Osteoblast (primary cell): ENCODE measurements around the gene LIM2. TPM values are rescaled to one million over a fixed set of nuclear protein-coding genes. Genes with fewer than 3 reads are reported as not detected.

Source experiments
- DNase-seq: peaks from one replicate; pipeline ENCODE4 v3.0.0; 2011; ENCODE audit warnings: low spot score, mixed read lengths; ENCODE audit not compliant: insufficient read length; ENCODE audit errors: missing footprints
- H2AFZ ChIP-seq: 2 replicates; pipeline ENCODE4 v1.6.0; 2011; ENCODE audit warnings: mild to moderate bottlenecking, low read length
- H3K27ac ChIP-seq: 2 replicates; pipeline ENCODE4 v1.5.1; 2011; ENCODE audit warnings: mild to moderate bottlenecking, low read depth, low read length, moderate library complexity
- H3K27me3 ChIP-seq: 2 replicates; pipeline ENCODE4 v1.6.0; 2012; ENCODE audit warnings: mild to moderate bottlenecking, control low read depth, inconsistent platforms, low read length, moderate library complexity; ENCODE audit not compliant: insufficient read depth
- H3K36me3 ChIP-seq: 2 replicates; pipeline ENCODE4 v1.5.1; 2011; ENCODE audit warnings: mild to moderate bottlenecking, low read length, control low read depth, moderate library complexity; ENCODE audit not compliant: insufficient read depth
- H3K4me1 ChIP-seq: 2 replicates; pipeline ENCODE4 v1.5.1; 2011; ENCODE audit warnings: mild to moderate bottlenecking, low read length, control low read depth, moderate library complexity; ENCODE audit not compliant: insufficient read depth
- H3K4me2 ChIP-seq: 2 replicates; pipeline ENCODE4 v1.6.0; 2011; ENCODE audit warnings: mild to moderate bottlenecking, low read length; ENCODE audit not compliant: insufficient read depth
- H3K4me3 ChIP-seq: fragments of 200-600 bp; sonication (generic); 3 replicates; pipeline ENCODE4 v1.5.1; 2012; ENCODE audit warnings: mild to moderate bottlenecking, low read length, inconsistent platforms; ENCODE audit not compliant: insufficient read depth
- H3K79me2 ChIP-seq: 2 replicates; pipeline ENCODE4 v1.6.0; 2012; ENCODE audit warnings: mild to moderate bottlenecking, low read length, control low read depth, inconsistent platforms; ENCODE audit not compliant: insufficient read depth
- H3K9me3 ChIP-seq: 2 replicates; pipeline ENCODE4 v1.5.1; 2011; ENCODE audit warnings: low read depth, low read length, control low read depth
- H4K20me1 ChIP-seq: 2 replicates; pipeline ENCODE4 v1.6.0; 2012; ENCODE audit warnings: mild to moderate bottlenecking, low read length, control low read depth; ENCODE audit not compliant: insufficient read depth
- total RNA-seq: library from RNA; depleted of rRNA; stranded (reverse); fragments of >200 nt; gene quantifications from 2 replicates; pipeline ENCODE4 v1.2.3, GENCODE V29; 2012
- TF ChIP-seq, protein P1 (sequence below): IDR thresholded peaks from 2 replicates; pipeline ENCODE4 v1.5.1; 2011; ENCODE audit warnings: mild to moderate bottlenecking, low read depth, low read length, moderate library complexity; ENCODE audit errors: extremely low read depth

LIM2 gene
- total RNA-seq, 1 donor: not detected

GRCh38 chr19:51339687-51340656, 47.8 kb downstream of the LIM2 start:
- Histone ChIP-seq H3K79me2 (no peaks in the 10 kb centered on the region), H3K36me3 (peaks cover 5% of the 10 kb centered on the region), H3K4me3 (peak overlapping the region; percentile 83), H3K9me3 (no peaks in the 10 kb centered on the region), H3K27ac (no peak overlapping the region), H3K4me2 (peak overlapping the region; percentile 95), H3K27me3 (no peaks in the 10 kb centered on the region), H3K4me1 (peaks cover 9% of the 10 kb centered on the region), H4K20me1 (no peaks in the 10 kb centered on the region), H2AFZ (peak overlapping the region; percentile 80)
- TF ChIP-seq, protein P1, sequence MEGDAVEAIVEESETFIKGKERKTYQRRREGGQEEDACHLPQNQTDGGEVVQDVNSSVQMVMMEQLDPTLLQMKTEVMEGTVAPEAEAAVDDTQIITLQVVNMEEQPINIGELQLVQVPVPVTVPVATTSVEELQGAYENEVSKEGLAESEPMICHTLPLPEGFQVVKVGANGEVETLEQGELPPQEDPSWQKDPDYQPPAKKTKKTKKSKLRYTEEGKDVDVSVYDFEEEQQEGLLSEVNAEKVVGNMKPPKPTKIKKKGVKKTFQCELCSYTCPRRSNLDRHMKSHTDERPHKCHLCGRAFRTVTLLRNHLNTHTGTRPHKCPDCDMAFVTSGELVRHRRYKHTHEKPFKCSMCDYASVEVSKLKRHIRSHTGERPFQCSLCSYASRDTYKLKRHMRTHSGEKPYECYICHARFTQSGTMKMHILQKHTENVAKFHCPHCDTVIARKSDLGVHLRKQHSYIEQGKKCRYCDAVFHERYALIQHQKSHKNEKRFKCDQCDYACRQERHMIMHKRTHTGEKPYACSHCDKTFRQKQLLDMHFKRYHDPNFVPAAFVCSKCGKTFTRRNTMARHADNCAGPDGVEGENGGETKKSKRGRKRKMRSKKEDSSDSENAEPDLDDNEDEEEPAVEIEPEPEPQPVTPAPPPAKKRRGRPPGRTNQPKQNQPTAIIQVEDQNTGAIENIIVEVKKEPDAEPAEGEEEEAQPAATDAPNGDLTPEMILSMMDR: no peak
- peak; percentile 99 for DNase-seq

DNA sequence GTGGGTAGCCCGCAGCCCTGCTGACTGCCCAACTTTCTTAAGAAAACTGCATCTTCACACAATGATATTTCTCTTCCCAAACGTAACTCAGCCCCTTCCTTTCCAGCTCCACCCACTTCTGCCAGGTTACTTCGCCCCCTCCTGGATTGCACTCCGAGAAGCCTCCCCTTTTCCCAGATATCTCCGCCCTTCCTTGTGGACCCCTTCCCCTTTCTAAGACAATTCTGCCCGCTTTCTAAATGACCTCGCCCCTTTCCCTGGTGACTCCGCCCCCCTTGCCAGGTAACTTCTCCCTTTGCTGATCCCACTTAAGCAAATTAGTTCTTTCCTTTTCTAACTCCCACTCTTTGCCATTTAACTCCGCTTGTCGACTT, 48.5 kb downstream of the LIM2 start:
- Histone ChIP-seq H3K36me3 (no peaks in the 10 kb centered on the region), H3K79me2 (no peaks in the 10 kb centered on the region), H3K4me1 (peaks cover 9% of the 10 kb centered on the region), H3K4me3 (peak overlapping the region; percentile 83), H3K9me3 (no peaks in the 10 kb centered on the region), H4K20me1 (no peaks in the 10 kb centered on the region), H2AFZ (peak overlapping the region; percentile 80), H3K4me2 (peak overlapping the region; percentile 95), H3K27ac (no peak overlapping the region), H3K27me3 (no peaks in the 10 kb centered on the region)
- TF ChIP-seq, protein P1: no peak
- no peak for DNase-seq

DNA sequence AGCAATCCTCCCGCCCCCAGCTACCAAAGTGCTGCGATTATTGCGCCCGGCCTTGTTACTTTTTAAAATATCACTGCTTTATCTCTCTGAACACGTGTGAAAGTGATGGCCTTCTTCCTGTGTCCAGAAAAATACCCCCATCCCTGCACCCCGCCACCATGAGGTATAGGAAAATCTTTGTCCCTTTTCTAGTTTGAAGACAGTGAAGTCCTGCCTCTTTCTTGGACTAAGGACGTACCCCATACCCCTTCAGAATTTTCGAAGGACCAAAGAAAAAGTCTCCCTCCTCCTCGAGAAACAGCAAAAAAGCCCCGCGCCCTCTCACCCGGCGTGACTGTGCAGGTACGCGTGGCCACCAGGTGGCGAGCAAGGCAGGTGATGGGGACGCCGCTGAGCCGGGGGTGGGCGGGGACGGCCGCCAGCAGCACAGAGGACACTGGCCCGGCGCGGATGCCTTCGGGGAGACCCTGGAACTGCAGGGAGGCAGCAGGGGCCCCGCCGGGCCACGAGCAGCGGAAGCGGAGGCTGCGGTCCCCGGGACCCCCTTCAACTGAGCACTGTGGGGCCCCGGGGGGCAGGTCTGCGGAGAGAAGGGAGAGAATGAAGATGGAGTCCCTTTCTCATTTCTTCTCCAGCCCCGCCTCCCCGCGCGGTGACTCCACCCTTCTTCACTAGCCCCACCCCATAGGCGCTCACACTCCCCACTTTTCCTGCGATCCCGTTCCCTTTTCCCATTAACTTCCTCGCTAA, 49.0 kb downstream of the LIM2 start:
- H2AFZ ChIP-seq: peak overlapping the region; percentile 80
- TF ChIP-seq, protein P1: peak; percentile 62
- no peaks in the 10 kb centered on the region for H3K27me3 ChIP-seq
- H3K4me2 ChIP-seq: peak overlapping the region; percentile 95
- no peaks in the 10 kb centered on the region for H4K20me1 ChIP-seq
- H3K79me2 ChIP-seq: no peaks in the 10 kb centered on the region
- H3K9me3 ChIP-seq: no peaks in the 10 kb centered on the region
- DNase-seq: peak; percentile 98
- H3K4me1 ChIP-seq: peaks cover 9% of the 10 kb centered on the region
- no peak overlapping the region for H3K27ac ChIP-seq
- no peaks in the 10 kb centered on the region for H3K36me3 ChIP-seq
- H3K4me3 ChIP-seq: peak overlapping the region; percentile 83
